Measurements from ENCODE around the gene VWC2. TPM values are rescaled to one million over a fixed set of nuclear protein-coding genes. Genes with fewer than 3 reads are reported as not detected.

VWC2 gene
- total RNA-seq, 2 experiments from 2014 or later, result not detected

GRCh38 chr7:49789736-49790135 lies 16.3 kb downstream of the VWC2 start:
- Histone ChIP-seq H3K4me1 (ENCODE audit: insufficient read depth, low read length, poor library complexity, severe bottlenecking) (peaks cover 25% of the 10 kb centered on the region), H3K9me2 (ENCODE audit: insufficient read depth, low read length) (no peaks in the 10 kb centered on the region), H3K36me3 (ENCODE audit: insufficient read depth, low read length) (no peaks in the 10 kb centered on the region), H3K79me2 (ENCODE audit: insufficient read depth, low read depth, low read length) (no peaks in the 10 kb centered on the region), H3K4me2 (ENCODE audit: low read length) (peak overlapping the region; percentile 60), H3K27ac (ENCODE audit: low read depth, low read length, poor library complexity, severe bottlenecking) (peak overlapping the region; percentile 55), H4K20me1 (ENCODE audit: insufficient read depth, low read length) (no peaks in the 10 kb centered on the region), H3K9me3 (ENCODE audit: low read length) (peaks cover 8% of the 10 kb centered on the region; the same call in 1 of the 2 replicates), H3K4me3 (ENCODE audit: low read depth, low read length, poor library complexity, severe bottlenecking) (no peak overlapping the region), H2AFZ (ENCODE audit: low read length) (peak overlapping the region; percentile 80)
- TF ChIP-seq EZH2phosphoT487 (IDR thresholded peaks at IDR 0.05; ENCODE audit: borderline replicate concordance, low read depth, low read length), result no peak
- no peak for TF ChIP-seq CTCF (conservative IDR thresholded peaks at IDR 0.05; ENCODE audit: low read length)
- ChIA-PET POLR2A (interaction anchor here (0.6 to 1.6 kb wide), 6 partner anchors 17 to 788 kb away, joined by 3 to 5 read pairs (median 3); no protein-coding TSS in a partner anchor), CTCF (ENCODE audit: unreplicated experiment) (interaction anchor here (0.6 kb wide), 1 partner anchor 690 kb away, joined by 3 read pairs; no protein-coding TSS in a partner anchor)
- BruUV-seq (replicated peaks), result no TSS peak
- intact Hi-C loops (cut with micrococcal nuclease; ENCODE audit: unreplicated experiment), result loop anchor here (2.0 to 10.0 kb wide), 7 partner anchors 97 to 1362 kb away; no protein-coding TSS in a partner anchor
- peak; percentile 39 for DNase-seq (ENCODE audit: low spot score)

DNA sequence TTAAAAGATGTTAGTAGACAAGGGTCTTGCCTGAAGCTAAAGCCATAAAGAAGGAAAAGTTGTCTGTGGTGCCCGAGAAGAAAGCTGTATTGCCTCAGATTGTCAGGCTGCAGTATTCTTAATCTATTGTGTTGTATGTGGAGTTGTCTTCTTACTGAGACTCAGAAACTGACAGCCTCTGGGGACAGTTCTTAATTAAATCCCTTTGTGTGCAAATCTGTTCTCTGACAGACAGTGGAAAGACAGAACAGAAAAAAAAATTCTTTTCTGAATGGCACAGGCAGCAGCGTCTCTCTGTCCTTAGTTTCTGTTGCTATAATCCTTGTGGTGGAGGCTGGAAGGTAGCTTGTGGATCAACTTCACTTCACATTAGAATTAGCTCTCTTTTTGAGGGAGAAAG lies 16.8 kb downstream of the VWC2 start:
- H3K4me1 ChIP-seq (ENCODE audit: insufficient read depth, low read length, poor library complexity, severe bottlenecking), result peaks cover 25% of the 10 kb centered on the region
- no peaks in the 10 kb centered on the region for H3K79me2 ChIP-seq (ENCODE audit: insufficient read depth, low read depth, low read length)
- TF ChIP-seq EZH2phosphoT487 (IDR thresholded peaks at IDR 0.05; ENCODE audit: borderline replicate concordance, low read depth, low read length), result no peak
- TF ChIP-seq CTCF (conservative IDR thresholded peaks at IDR 0.05; ENCODE audit: low read length), result no peak
- no TSS peak for BruUV-seq (replicated peaks)
- H3K27ac ChIP-seq (ENCODE audit: low read depth, low read length, poor library complexity, severe bottlenecking), result peak overlapping the region; percentile 55
- H3K4me2 ChIP-seq (ENCODE audit: low read length), result peak overlapping the region; percentile 60
- no peaks in the 10 kb centered on the region for H4K20me1 ChIP-seq (ENCODE audit: insufficient read depth, low read length)
- peak; percentile 58 for DNase-seq (ENCODE audit: low spot score)
- CTCF ChIA-PET (ENCODE audit: unreplicated experiment), result interaction anchor here (0.6 to 1.1 kb wide), 2 partner anchors 457 to 691 kb away, joined by 3 read pairs; no protein-coding TSS in a partner anchor
- H3K36me3 ChIP-seq (ENCODE audit: insufficient read depth, low read length), result no peaks in the 10 kb centered on the region
- intact Hi-C loops (cut with micrococcal nuclease; ENCODE audit: unreplicated experiment), result loop anchor here (2.0 to 10.0 kb wide), 7 partner anchors 98 to 1363 kb away; no protein-coding TSS in a partner anchor
- peak overlapping the region; percentile 80 for H2AFZ ChIP-seq (ENCODE audit: low read length)
- POLR2A ChIA-PET, result interaction anchor here (0.5 to 1.6 kb wide), 9 partner anchors 18 to 789 kb away, joined by 3 to 5 read pairs (median 3); no protein-coding TSS in a partner anchor
- H3K9me3 ChIP-seq (ENCODE audit: low read length), result peaks cover 8% of the 10 kb centered on the region; the same call in 1 of the 2 replicates
- H3K9me2 ChIP-seq (ENCODE audit: insufficient read depth, low read length), result no peaks in the 10 kb centered on the region
- H3K4me3 ChIP-seq (ENCODE audit: low read depth, low read length, poor library complexity, severe bottlenecking), result peak overlapping the region; percentile 22
